Measurements from ENCODE around the gene EGLN1. TPM values are rescaled to one million over a fixed set of nuclear protein-coding genes. Genes with fewer than 3 reads are reported as not detected.

EGLN1 gene
- total and polyA plus RNA-seq, 10 of the 15 experiments (the other 5 are each of a cell fraction or from before 2014, with no cell fraction given): 2.4 to 46.6 (median 8.7) TPM

- TF ChIP-seq REST (IDR thresholded peaks at IDR 0.05; ENCODE audit: low read depth, low read length) (no peak), EP300 (IDR thresholded peaks at IDR 0.05; ENCODE audit: borderline replicate concordance in 1 of 2, control insufficient read depth in 1 of 2, low read depth in 2 of 2, low read length in 2 of 2) (no peak), ZBTB40 (IDR thresholded peaks at IDR 0.05; ENCODE audit: borderline replicate concordance) (no peak), CTCF (IDR thresholded peaks at IDR 0.05 in 2 of 3, conservative IDR thresholded peaks at IDR 0.05 in 1 of 3; ENCODE audit: control insufficient read depth in 2 of 3, extremely low read depth in 1 of 3, insufficient read depth in 1 of 3, low read depth in 3 of 3, low read length in 3 of 3) (no peak), NR2C1 (IDR thresholded peaks at IDR 0.05) (no peak), ZNF687 (IDR thresholded peaks at IDR 0.05) (no peak)
These were observed 38.8 kb downstream of the EGLN1 start (continued) for GRCh38 chr1:231383159-231383860.

All from GM12878 (cell line).